ENCODE measurements around the gene AZU1.

AZU1 gene

GRCh38 chr19:797528-798414 is 29.9 kb upstream of the AZU1 start:
- DNase-seq: peak; percentile 81

- no peak for DNase-seq
Measured at GRCh38 chr19:798415-799075, 29.1 kb upstream of the AZU1 start.

- DNase-seq: no peak
Measured at GRCh38 chr19:799076-799881, 28.4 kb upstream of the AZU1 start.

- no peak for DNase-seq
Measured at GRCh38 chr19:800360-801029, 27.1 kb upstream of the AZU1 start.

- no peak for DNase-seq
Measured at GRCh38 chr19:801030-801860, 26.4 kb upstream of the AZU1 start.

GRCh38 chr19:801861-802497 is 25.7 kb upstream of the AZU1 start:
- no peak for DNase-seq

GRCh38 chr19:802498-803098 is 25.0 kb upstream of the AZU1 start:
- no peak for DNase-seq

- no peak for DNase-seq
Measured at GRCh38 chr19:803099-803561, 24.5 kb upstream of the AZU1 start.

- no peak for DNase-seq
Measured at GRCh38 chr19:803686-804418, 23.8 kb upstream of the AZU1 start.

GRCh38 chr19:804419-805165 is 23.0 kb upstream of the AZU1 start:
- DNase-seq: no peak

- DNase-seq: no peak
Measured at GRCh38 chr19:805166-805551, 22.5 kb upstream of the AZU1 start.

- no peak for DNase-seq
Measured at GRCh38 chr19:805600-806550, 21.8 kb upstream of the AZU1 start.

GRCh38 chr19:806815-807421 is 20.7 kb upstream of the AZU1 start:
- DNase-seq: no peak

- no peak for DNase-seq
Measured at GRCh38 chr19:807627-808422, 19.8 kb upstream of the AZU1 start.

GRCh38 chr19:808423-808775 is 19.2 kb upstream of the AZU1 start:
- DNase-seq: no peak

GRCh38 chr19:810077-810855 is 17.4 kb upstream of the AZU1 start:
- DNase-seq: no peak

All from midbrain (tissue), 1 donor.